OCI-LY3 (cell line): ENCODE results near the gene CDC42EP5.
"Not testable (repeated sequence)": the region's sequence is repeated elsewhere in the genome, so short reads cannot be mapped to it uniquely, and the experiment has no call there.

ENCODE experiments used
- CTCF ChIP-seq: fragments of 200-600, 300-600 bp; sonication (generic); IDR thresholded peaks from 2 replicates; pipeline ENCODE4 v1.5.1; 2014; ENCODE audit warnings: antibody characterized with exemption, low read length, low read depth
- EZH2phosphoT487 ChIP-seq: fragments of 200-600 bp; shearing (Covaris generic); IDR thresholded peaks from 2 replicates; pipeline ENCODE4 v1.6.1; 2018; ENCODE audit warnings: antibody characterized with exemption, mixed run types, low read depth

GRCh38 chr19:54507038-54507717 lies 34.1 kb upstream of the CDC42EP5 start:
- TF ChIP-seq CTCF, EZH2phosphoT487: not testable (repeated sequence)
